ENCODE data around the gene AQP1. TPM values are rescaled to one million over a fixed set of nuclear protein-coding genes. Genes with fewer than 3 reads are reported as not detected.

The AQP1 gene
- total RNA-seq, 1 experiment from 2014 or later = not detected

GRCh38 chr7:30913821-30914515 lies 2.3 kb downstream of the AQP1 start:
- Mint-ChIP-seq H3K4me1 (ENCODE audit: insufficient read depth, unreplicated experiment) (peaks cover 8% of the 10 kb centered on the region), H3K4me3 (ENCODE audit: unreplicated experiment) (no peak overlapping the region), H3K9me3 (ENCODE audit: unreplicated experiment) (no peaks in the 10 kb centered on the region), H3K36me3 (ENCODE audit: insufficient read depth, unreplicated experiment) (no peaks in the 10 kb centered on the region), H3K27me3 (ENCODE audit: insufficient read depth, unreplicated experiment) (no peaks in the 10 kb centered on the region), H3K27ac (ENCODE audit: low read depth, unreplicated experiment) (no peak overlapping the region)
- intact Hi-C loops (cut with micrococcal nuclease) = no loop called here
- no peak for TF ChIP-seq CTCF (IDR thresholded peaks at IDR 0.05; ENCODE audit: unreplicated experiment)
- POLR2A ChIA-PET = no interaction called here
- no peak for DNase-seq (ENCODE audit: unreplicated experiment)
- BruUV-seq (replicated peaks) = no TSS peak
- CTCF ChIA-PET = interaction anchor here (0.6 to 1.1 kb wide), 2 partner anchors 15 to 24 kb away, joined by 3 to 4 read pairs; no protein-coding TSS in a partner anchor

- H3K4me1 Mint-ChIP-seq (ENCODE audit: insufficient read depth, unreplicated experiment) = peaks cover 10% of the 10 kb centered on the region
Observed at GRCh38 chr7:30914596-30914995, 2.9 kb downstream of the AQP1 start.

GRCh38 chr7:30915005-30915601 lies 3.5 kb downstream of the AQP1 start:
- Mint-ChIP-seq H3K27ac (ENCODE audit: low read depth, unreplicated experiment) (no peak overlapping the region), H3K36me3 (ENCODE audit: insufficient read depth, unreplicated experiment) (no peaks in the 10 kb centered on the region), H3K27me3 (ENCODE audit: insufficient read depth, unreplicated experiment) (no peaks in the 10 kb centered on the region), H3K4me1 (ENCODE audit: insufficient read depth, unreplicated experiment) (peaks cover 15% of the 10 kb centered on the region), H3K4me3 (ENCODE audit: unreplicated experiment) (no peak overlapping the region), H3K9me3 (ENCODE audit: unreplicated experiment) (no peaks in the 10 kb centered on the region)
- DNase-seq (ENCODE audit: unreplicated experiment) = no peak
- ChIA-PET CTCF (interaction anchor here (0.6 to 0.7 kb wide), 3 partner anchors 19 to 564 kb away, joined by 3 to 4 read pairs (median 3); no protein-coding TSS in a partner anchor), POLR2A (no interaction called here)
- no peak for TF ChIP-seq CTCF (IDR thresholded peaks at IDR 0.05; ENCODE audit: unreplicated experiment)
- no TSS peak for BruUV-seq (replicated peaks)
- intact Hi-C loops (cut with micrococcal nuclease) = no loop called here

More at GRCh38 chr7:30914596-30914995, 2.9 kb downstream of the AQP1 start:
- no peak overlapping the region for H3K4me3 Mint-ChIP-seq (ENCODE audit: unreplicated experiment)
- TF ChIP-seq CTCF (IDR thresholded peaks at IDR 0.05; ENCODE audit: unreplicated experiment) = no peak
- no peaks in the 10 kb centered on the region for H3K27me3 Mint-ChIP-seq (ENCODE audit: insufficient read depth, unreplicated experiment)
- no peaks in the 10 kb centered on the region for H3K36me3 Mint-ChIP-seq (ENCODE audit: insufficient read depth, unreplicated experiment)
- POLR2A ChIA-PET = no interaction called here
- CTCF ChIA-PET = no interaction called here
- peak; percentile 59 for DNase-seq (ENCODE audit: unreplicated experiment)
- intact Hi-C loops (cut with micrococcal nuclease) = no loop called here
- H3K9me3 Mint-ChIP-seq (ENCODE audit: unreplicated experiment) = no peaks in the 10 kb centered on the region
- H3K27ac Mint-ChIP-seq (ENCODE audit: low read depth, unreplicated experiment) = no peak overlapping the region
- no TSS peak for BruUV-seq (replicated peaks)

- TF ChIP-seq CTCF (IDR thresholded peaks at IDR 0.05; ENCODE audit: unreplicated experiment) = no peak
- Mint-ChIP-seq H3K27ac (ENCODE audit: low read depth, unreplicated experiment) (no peak overlapping the region), H3K4me3 (ENCODE audit: unreplicated experiment) (no peak overlapping the region), H3K4me1 (ENCODE audit: insufficient read depth, unreplicated experiment) (peaks cover 20% of the 10 kb centered on the region), H3K36me3 (ENCODE audit: insufficient read depth, unreplicated experiment) (no peaks in the 10 kb centered on the region), H3K27me3 (ENCODE audit: insufficient read depth, unreplicated experiment) (no peaks in the 10 kb centered on the region), H3K9me3 (ENCODE audit: unreplicated experiment) (no peaks in the 10 kb centered on the region)
- BruUV-seq (replicated peaks) = no TSS peak
- ChIA-PET CTCF (interaction anchor here (0.6 to 0.7 kb wide), 3 partner anchors 19 to 564 kb away, joined by 3 to 4 read pairs (median 3); no protein-coding TSS in a partner anchor), POLR2A (no interaction called here)
- intact Hi-C loops (cut with micrococcal nuclease) = no loop called here
- DNase-seq (ENCODE audit: unreplicated experiment) = no peak
Observed at GRCh38 chr7:30915751-30916150, 4.1 kb downstream of the AQP1 start.
